GM19043 (cell line): ENCODE results near the gene IFI27.
A peak's percentile ranks its signal among the peaks of the same experiment; 100 is the strongest.
"Not testable (repeated sequence)": the region's sequence is repeated elsewhere in the genome, so short reads cannot be mapped to it uniquely, and the experiment has no call there.

Source experiments
- ATAC-seq: cut with Tn5 transposase; IDR thresholded peaks from one replicate; pipeline ENCODE4 v1.9.1; 2021; ENCODE audit warnings: low read depth; ENCODE audit not compliant: unreplicated experiment

IFI27 gene

GRCh38 chr14:94110552-94111181, at the start of gene IFI27:
Gene IFI27 (plus strand): TSS chr14:94110736.
- ATAC-seq, result no peak

GRCh38 chr14:94062344-94062940, 48.1 kb upstream of the IFI27 start:
- ATAC-seq, result no peak

GRCh38 chr14:94066089-94066676, 44.4 kb upstream of the IFI27 start:
- ATAC-seq, result no peak

- ATAC-seq, result not testable (repeated sequence)
Observed at GRCh38 chr14:94072076-94072475, 38.5 kb upstream of the IFI27 start.

GRCh38 chr14:94074534-94074933, 36.0 kb upstream of the IFI27 start:
- no peak for ATAC-seq

- ATAC-seq, result no peak
Observed at GRCh38 chr14:94075008-94075407, 35.5 kb upstream of the IFI27 start.

GRCh38 chr14:94077111-94077821, 33.3 kb upstream of the IFI27 start:
- ATAC-seq, result no peak

GRCh38 chr14:94077823-94078222, 32.7 kb upstream of the IFI27 start:
- ATAC-seq, result no peak

- no peak for ATAC-seq
Observed at GRCh38 chr14:94079891-94080620, 30.5 kb upstream of the IFI27 start.

- peak; percentile 98 for ATAC-seq
Observed at GRCh38 chr14:94080621-94081385, 29.7 kb upstream of the IFI27 start, which contains the start of the genes DDX24 and IFI27L1. Gene DDX24 (minus strand): TSS chr14:94081202. CDS start chr14:94079742, 1,460 bp downstream. Gene IFI27L1 (plus strand): TSS chr14:94081310. CDS start chr14:94096938, 15,628 bp downstream.

GRCh38 chr14:94081386-94081820, 29.1 kb upstream of the IFI27 start:
- peak; percentile 25 for ATAC-seq

- ATAC-seq, result no peak
Observed at GRCh38 chr14:94087891-94088290, 22.6 kb upstream of the IFI27 start.

- ATAC-seq, result no peak
Observed at GRCh38 chr14:94088516-94088915, 22.0 kb upstream of the IFI27 start.

- ATAC-seq, result no peak
Observed at GRCh38 chr14:94089479-94089878, 21.1 kb upstream of the IFI27 start.

- no peak for ATAC-seq
Observed at GRCh38 chr14:94093418-94093817, 17.1 kb upstream of the IFI27 start.

GRCh38 chr14:94097091-94097490, 13.4 kb upstream of the IFI27 start:
- ATAC-seq, result no peak

- ATAC-seq, result no peak
Observed at GRCh38 chr14:94098326-94098992, 12.1 kb upstream of the IFI27 start.

- no peak for ATAC-seq
Observed at GRCh38 chr14:94099006-94099405, 11.5 kb upstream of the IFI27 start.

GRCh38 chr14:94100847-94101246, 9.7 kb upstream of the IFI27 start:
- no peak for ATAC-seq
